B cell (primary cell): Measurements from ENCODE around the gene KLHL36. TPM values are rescaled to one million over a fixed set of nuclear protein-coding genes. Genes with fewer than 3 reads are reported as not detected.

Experiments
- ATAC-seq: fragments of 200-7000 bp; cut with Tn5 transposase; one replicate; pipeline ENCODE4 v1.10.0; 2021; ENCODE audit warnings: low read depth, mild to moderate bottlenecking, moderate number of reproducible peaks, moderate library complexity
- CTCF ChIA-PET: fragments of 350-600 bp; sonication (Branson Sonifier 250); formaldehyde crosslinking; loops from one replicate; lab custom pipeline; 2021; ENCODE audit warnings: antibody characterized with exemption, inconsistent platforms; lab: Charles Lee
- POLR2A ChIA-PET: fragments of 350-600 bp; sonication (Branson Sonifier 250); formaldehyde crosslinking; loops from one replicate; lab custom pipeline; 2021; ENCODE audit warnings: antibody characterized with exemption; lab: Charles Lee
- DNase-seq: peaks from one replicate; pipeline ENCODE4 v3.0.0; 2013
- H2AFZ ChIP-seq: 2 replicates; pipeline ENCODE4 v1.6.1; 2012; ENCODE audit warnings: mild to moderate bottlenecking, low read depth, low read length; ENCODE audit not compliant: insufficient read depth, poor library complexity, severe bottlenecking
- H3K27ac ChIP-seq, 2 donors: 1 replicate in 1 of 2; 2 replicates in 1 of 2; pipeline ENCODE4 v1.5.1; 2012 to 2013; ENCODE audit warnings: low read length in 2 of 2, mild to moderate bottlenecking in 2 of 2, moderate library complexity in 1 of 2
- H3K27me3 ChIP-seq, 4 experiments: fragments of 200-600 bp in 1 of 4; sonication (generic) in 1 of 4; replicated peaks in 1 of 4; 1 replicate in 2 of 4; 2 replicates in 2 of 4; pipeline versions ENCODE4 v1.6.1 to v1.7.0; 2013 to 2016; ENCODE audit warnings: low read length in 3 of 4, mild to moderate bottlenecking in 2 of 4, mixed read lengths in 1 of 4, moderate library complexity in 1 of 4; ENCODE audit not compliant: insufficient read depth in 4 of 4, control insufficient read depth in 3 of 4; ENCODE audit errors: control extremely low read depth in 1 of 4
- H3K36me3 ChIP-seq, 2 experiments: replicated peaks in 1 of 2; 1 replicate in 1 of 2; 2 replicates in 1 of 2; pipeline versions ENCODE4 v1.6.1 to v1.7.1; 2013; ENCODE audit warnings: low read length in 1 of 2; ENCODE audit not compliant: insufficient read depth in 2 of 2, control insufficient read depth in 1 of 2; ENCODE audit errors: control extremely low read depth in 1 of 2, extremely low read depth in 1 of 2
- H3K4me1 ChIP-seq, 2 donors: fragments of 200-600 bp in 1 of 2; sonication (generic) in 1 of 2; 1 replicate in 1 of 2; 2 replicates in 1 of 2; pipeline versions ENCODE4 v1.5.1 to v1.6.1; 2013 to 2017; ENCODE audit warnings: low read length in 2 of 2; ENCODE audit not compliant: control insufficient read depth in 2 of 2, insufficient read depth in 2 of 2
- H3K4me2 ChIP-seq: replicated peaks from 2 replicates; pipeline ENCODE3; 2012; ENCODE audit warnings: mild to moderate bottlenecking, low read depth, low read length; ENCODE audit not compliant: poor library complexity, severe bottlenecking
- H3K4me3 ChIP-seq, 5 experiments: fragments of 200-600 bp in 1 of 5; sonication (generic) in 1 of 5; 1 replicate in 3 of 5; 2 replicates in 2 of 5; pipeline versions ENCODE4 v1.5.1 to v1.7.0; 2011 to 2016; ENCODE audit warnings: low read length in 4 of 5, mild to moderate bottlenecking in 4 of 5, low read depth in 2 of 5, control low read depth in 1 of 5, moderate library complexity in 1 of 5; ENCODE audit not compliant: insufficient read depth in 1 of 5; ENCODE audit errors: control extremely low read depth in 1 of 5, extremely low read depth in 1 of 5
- H3K79me2 ChIP-seq: fragments of 200-600 bp; sonication (generic); one replicate; pipeline ENCODE4 v1.6.0; 2016; ENCODE audit warnings: low read length; ENCODE audit not compliant: control insufficient read depth, insufficient read depth
- H3K9ac ChIP-seq: fragments of 200-600 bp; sonication (generic); 2 replicates; pipeline ENCODE4 v1.6.1; 2017; ENCODE audit warnings: mild to moderate bottlenecking, low read length, moderate library complexity
- H3K9me3 ChIP-seq, 3 donors: one replicate each; pipeline versions ENCODE4 v1.6.1 to v1.7.1; 2013; ENCODE audit warnings: low read length in 2 of 3; ENCODE audit not compliant: control insufficient read depth in 2 of 3, insufficient read depth in 1 of 3; ENCODE audit errors: control extremely low read depth in 1 of 3
- H4K20me1 ChIP-seq: 2 replicates; pipeline ENCODE4 v1.6.0; 2012; ENCODE audit warnings: mild to moderate bottlenecking, low read length; ENCODE audit not compliant: insufficient read depth, control insufficient read depth, poor library complexity, severe bottlenecking
- H3K27ac Mint-ChIP-seq: one replicate; pipeline ENCODE4 v1.8.0; 2021; ENCODE audit warnings: mixed read lengths
- H3K27me3 Mint-ChIP-seq: one replicate; pipeline ENCODE4 v1.8.0; 2021; ENCODE audit warnings: mixed read lengths
- H3K4me1 Mint-ChIP-seq: one replicate; pipeline ENCODE4 v1.8.0; 2021; ENCODE audit warnings: mixed read lengths
- H3K4me3 Mint-ChIP-seq: one replicate; pipeline ENCODE4 v1.8.0; 2021; ENCODE audit warnings: mixed read lengths
- H3K9me3 Mint-ChIP-seq: one replicate; pipeline ENCODE4 v1.8.0; 2022; ENCODE audit warnings: mixed read lengths; ENCODE audit not compliant: insufficient read depth
- CTCF ChIP-seq: fragments of 200-600 bp; IDR thresholded peaks from one replicate; pipeline ENCODE4 v1.8.0; 2022; ENCODE audit warnings: antibody characterized with exemption, mild to moderate bottlenecking
- EZH2 ChIP-seq: IDR thresholded peaks from 2 replicates; pipeline ENCODE4 v1.6.1; 2012; ENCODE audit warnings: borderline replicate concordance, low read depth, mild to moderate bottlenecking, moderate library complexity, low read length; ENCODE audit not compliant: insufficient read depth, poor library complexity, severe bottlenecking
- WGBS: methylation state at CpG from one replicate; pipeline ENCODE4 v1.1.5; 2013; ENCODE audit warnings: missing lambda C conversion rate; ENCODE audit not compliant: insufficient coverage; 5-methylcytosine and 5-hydroxymethylcytosine counted together
- intact Hi-C: fragments of 100-400 bp; cut with micrococcal nuclease; formaldehyde crosslinking; loops from one replicate; pipeline ENCODE4 v1.10.0; 2022
- polyA plus RNA-seq: library from polyadenylated mRNA; depleted of rRNA; stranded (reverse); fragments of >200 nt; gene quantifications from 2 replicates; pipeline ENCODE4 v1.2.3, GENCODE V29; 2012
- total RNA-seq, 2 donors: library from RNA; stranded (reverse); fragments of 120-200 nt in 1 of 2; gene quantifications; 1 replicate in 1 of 2; 2 replicates in 1 of 2; pipeline versions ENCODE4 v1.2.3 to v1.2.4, GENCODE V29; 2013 to 2022

The KLHL36 gene
- total and polyA plus RNA-seq, 2 donors (not counting 1 experiment from before 2014, with no cell fraction given): 90.3 to 135 TPM

DNA sequence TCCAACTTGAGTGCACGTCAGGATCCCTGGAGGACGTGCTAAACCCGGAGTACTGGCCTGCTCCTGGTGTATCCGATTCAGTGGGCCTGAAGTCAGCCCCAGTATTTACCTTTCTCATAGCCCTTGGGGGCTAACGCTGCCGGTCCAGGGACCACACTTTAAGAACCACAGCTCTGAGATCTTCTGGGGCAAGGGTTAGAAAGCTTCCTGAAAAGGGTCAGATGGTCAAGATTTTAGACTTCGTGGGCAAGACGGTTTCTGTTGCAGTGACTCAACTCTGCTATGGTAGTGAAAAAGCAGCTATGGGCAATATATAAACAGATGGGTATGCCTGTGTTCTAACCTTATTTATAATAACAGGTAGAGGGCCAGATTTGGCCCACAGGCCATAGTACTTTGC, 36.9 kb downstream of the KLHL36 start:
- H3K4me3 Mint-ChIP-seq: no peak overlapping the region
- peaks cover 10 to 17% of the 10 kb centered on the region in 2 donors for H3K4me1 ChIP-seq
- peaks cover 0 to 5% (median 0%) of the 10 kb centered on the region in 3 donors for H3K9me3 ChIP-seq
- no peaks in the 10 kb centered on the region for H3K9me3 Mint-ChIP-seq
- peaks cover 0 to 2% (median under 1%) of the 10 kb centered on the region in 4 experiments for H3K27me3 ChIP-seq
- CTCF ChIA-PET: interaction anchor here (1.3 to 4.5 kb wide), 5 partner anchors 8 to 62 kb away, joined by 4 to 24 read pairs (median 5); no protein-coding TSS in a partner anchor
- no peaks in the 10 kb centered on the region for H4K20me1 ChIP-seq
- no peak overlapping the region for H2AFZ ChIP-seq
- no peaks in the 10 kb centered on the region for H3K79me2 ChIP-seq
- peaks cover 21% of the 10 kb centered on the region for H3K4me1 Mint-ChIP-seq
- H3K9ac ChIP-seq: no peak overlapping the region
- ATAC-seq: no peak
- DNase-seq: no peak
- intact Hi-C loops: no loop called here
- peaks cover 19% of the 10 kb centered on the region for H3K27me3 Mint-ChIP-seq
- no peak overlapping the region for H3K27ac Mint-ChIP-seq
- no peak for TF ChIP-seq CTCF
- no peak for TF ChIP-seq EZH2
- POLR2A ChIA-PET: no interaction called here
- H3K4me3 ChIP-seq: no peak overlapping the region
- no peak overlapping the region for H3K4me2 ChIP-seq
- H3K36me3 ChIP-seq: no peaks in the 10 kb centered on the region
- 90% methylated on average over 6 of the region's 8 CpGs for WGBS
- H3K27ac ChIP-seq: no peak overlapping the region

DNA sequence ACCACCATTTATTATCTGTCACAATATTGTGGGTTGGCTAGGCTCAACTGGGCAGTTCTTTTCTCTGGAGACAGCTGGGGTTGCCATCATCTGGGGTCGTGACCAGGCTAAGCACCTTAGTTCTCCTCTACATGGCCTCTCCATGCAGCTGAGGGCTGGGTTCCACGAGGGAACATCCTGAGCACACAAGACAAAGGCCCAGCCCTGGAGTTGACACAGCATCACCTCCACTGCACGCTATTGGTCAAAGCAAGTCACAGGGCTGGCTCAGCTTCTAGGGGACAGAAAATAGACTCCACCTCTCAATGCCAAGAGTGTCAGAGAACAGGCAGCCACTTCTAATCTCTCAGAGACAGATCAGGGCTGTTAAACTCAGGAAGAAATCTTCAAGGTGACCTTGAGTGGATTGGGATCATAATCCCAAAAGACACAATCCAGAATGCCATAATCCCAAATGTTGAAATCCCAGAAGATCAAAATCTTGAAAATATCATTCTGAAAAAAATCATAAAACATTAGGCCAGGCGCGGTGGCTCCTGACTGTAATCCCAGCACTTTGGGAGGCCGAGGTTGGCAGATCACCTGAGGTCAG, 38.5 kb downstream of the KLHL36 start:
- Histone ChIP-seq H4K20me1 (no peaks in the 10 kb centered on the region), H3K79me2 (no peaks in the 10 kb centered on the region), H3K4me1 (peaks cover 10 to 17% of the 10 kb centered on the region in 2 donors), H3K4me3 (no peak overlapping the region), H3K9me3 (peaks cover 0 to 5% (median 0%) of the 10 kb centered on the region in 3 donors), H3K27ac (no peak overlapping the region), H3K27me3 (no peaks in the 10 kb centered on the region), H2AFZ (no peak overlapping the region), H3K36me3 (no peaks in the 10 kb centered on the region), H3K9ac (no peak overlapping the region), H3K4me2 (no peak overlapping the region)
- intact Hi-C loops: loop anchor here (1.0 kb wide), 1 partner anchor 13 kb away; no protein-coding TSS in a partner anchor
- H3K4me3 Mint-ChIP-seq: no peak overlapping the region
- peak overlapping the region; percentile 41 for H3K27ac Mint-ChIP-seq
- TF ChIP-seq CTCF (no peak), EZH2 (no peak)
- peaks cover 7% of the 10 kb centered on the region for H3K27me3 Mint-ChIP-seq
- no peaks in the 10 kb centered on the region for H3K9me3 Mint-ChIP-seq
- CTCF ChIA-PET: interaction anchor here (0.9 to 4.5 kb wide), 4 partner anchors 14 to 64 kb away, joined by 4 to 24 read pairs (median 12); no protein-coding TSS in a partner anchor
- POLR2A ChIA-PET: interaction anchor here (1.1 to 1.8 kb wide), 2 partner anchors 12 to 23 kb away, joined by 3 to 7 read pairs; no protein-coding TSS in a partner anchor
- ATAC-seq: no peak
- H3K4me1 Mint-ChIP-seq: peaks cover 21% of the 10 kb centered on the region
- no peak for DNase-seq
- WGBS: 91% methylated on average over 6 of the region's 6 CpGs
